Transverse colon (tissue), 3 donors: ENCODE data around the gene ABL1.

Experiments
- CTCF ChIP-seq, 5 experiments: fragments of 200-600 bp in 3 of 5; fragments of 450-650 bp in 2 of 5; sonication (generic) in 3 of 5; IDR thresholded peaks; 1 replicate in 2 of 5; 2 replicates in 3 of 5; pipeline ENCODE4 v1.5.1; 2016 to 2017; ENCODE audit warnings: antibody characterized with exemption in 5 of 5, inconsistent platforms in 3 of 5, mild to moderate bottlenecking in 2 of 5, moderate library complexity in 1 of 5
- EP300 ChIP-seq: sonication (generic); formaldehyde crosslinking; IDR thresholded peaks from one replicate; pipeline ENCODE4 v1.6.1; 2017; ENCODE audit warnings: antibody characterized with exemption, low read depth
- POLR2A ChIP-seq: fragments of 450-650 bp; IDR thresholded peaks from one replicate; pipeline ENCODE4 v1.6.1; 2016; ENCODE audit warnings: antibody characterized with exemption, mild to moderate bottlenecking, moderate library complexity

DNA sequence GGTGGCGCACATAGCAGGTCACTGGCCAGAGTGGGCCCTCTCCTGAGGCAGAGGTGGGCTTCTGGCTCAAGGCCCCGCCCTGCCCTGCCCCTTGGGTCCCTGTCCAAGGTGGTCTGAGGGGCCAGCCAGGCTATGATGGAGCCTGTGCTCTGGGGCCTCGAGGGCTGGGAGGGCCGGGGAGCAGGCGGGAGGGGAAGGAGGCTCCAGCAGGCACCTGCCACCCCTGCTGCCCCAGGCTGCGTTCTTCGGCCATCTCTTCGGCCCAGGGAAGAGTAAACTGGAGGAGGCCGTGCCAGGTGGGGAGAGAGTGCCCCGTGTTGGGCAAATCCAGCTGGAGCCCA lies 89.4 kb downstream of the ABL1 start:
- TF ChIP-seq CTCF (IDR thresholded peaks at IDR 0.05): no peak
- TF ChIP-seq EP300: no peak
- TF ChIP-seq POLR2A: no peak
